Activated CD4-positive, alpha-beta T cell treated with anti-CD3 and anti-CD28 coated beads for 4 hours (primary cell): ENCODE data around the gene GTPBP10.
A peak's percentile ranks its signal among the peaks of the same experiment; 100 is the strongest.

Experiments used
- DNase-seq, 2 donors: peaks; one replicate each; pipeline ENCODE4 v3.0.0-alpha.2; 2020

Gene GTPBP10

GRCh38 chr7:90383422-90383821 lies 36.9 kb downstream of the GTPBP10 start:
- no peak for DNase-seq

- no peak for DNase-seq
These were observed 37.3 kb downstream of the GTPBP10 start for GRCh38 chr7:90383861-90384260.

GRCh38 chr7:90384433-90384832 lies 37.9 kb downstream of the GTPBP10 start:
- DNase-seq: no peak

GRCh38 chr7:90387470-90388240 lies 41.1 kb downstream of the GTPBP10 start:
- no peak for DNase-seq

GRCh38 chr7:90390926-90391325 lies 44.4 kb downstream of the GTPBP10 start:
- no peak for DNase-seq

- DNase-seq: no peak
These were observed 45.0 kb downstream of the GTPBP10 start for GRCh38 chr7:90391488-90391887.

GRCh38 chr7:90396420-90396819 lies 49.9 kb downstream of the GTPBP10 start:
- no peak for DNase-seq

- DNase-seq: no peak
These were observed 55.5 kb downstream of the GTPBP10 start for GRCh38 chr7:90401989-90402388.

- no peak for DNase-seq
These were observed 56.3 kb downstream of the GTPBP10 start for GRCh38 chr7:90402785-90403173.

GRCh38 chr7:90403174-90404113 lies 56.9 kb downstream of the GTPBP10 start, which contains the start of gene CLDN12:
Gene CLDN12 (plus strand): TSS chr7:90403461. CDS start chr7:90412677, 9,216 bp downstream.
- DNase-seq: peak; percentile 58 to 64

GRCh38 chr7:90404777-90405176 lies 58.3 kb downstream of the GTPBP10 start:
- DNase-seq: no peak

GRCh38 chr7:90407484-90407821 lies 60.9 kb downstream of the GTPBP10 start:
- no peak for DNase-seq

- DNase-seq: no peak
These were observed 61.6 kb downstream of the GTPBP10 start for GRCh38 chr7:90408142-90408541.

GRCh38 chr7:90409667-90410066 lies 63.2 kb downstream of the GTPBP10 start:
- no peak for DNase-seq

- DNase-seq: no peak
These were observed 65.0 kb downstream of the GTPBP10 start for GRCh38 chr7:90411510-90411909.

- peak in 1 of 2 donors; percentile 11 for DNase-seq
These were observed 66.1 kb downstream of the GTPBP10 start for GRCh38 chr7:90412458-90413184.

- no peak for DNase-seq
These were observed 66.6 kb downstream of the GTPBP10 start for GRCh38 chr7:90413185-90413528.

GRCh38 chr7:90421651-90422050 lies 75.1 kb downstream of the GTPBP10 start:
- DNase-seq: no peak

GRCh38 chr7:90424720-90425119 lies 78.2 kb downstream of the GTPBP10 start:
- DNase-seq: no peak

- DNase-seq: no peak
These were observed 78.9 kb downstream of the GTPBP10 start for GRCh38 chr7:90425376-90425775.

- no peak for DNase-seq
These were observed 84.3 kb downstream of the GTPBP10 start for GRCh38 chr7:90430614-90431460.

GRCh38 chr7:90432752-90433151 lies 86.2 kb downstream of the GTPBP10 start:
- no peak for DNase-seq
